AG04450 (cell line): ENCODE results near the gene FNDC3B. TPM values are rescaled to one million over a fixed set of nuclear protein-coding genes. Genes with fewer than 3 reads are reported as not detected.

Experiments
- CTCF ChIA-PET: fragments of 300-600, 350-600 bp; formaldehyde crosslinking; extraction: SDS; loops from one replicate; lab custom pipeline; 2022; ENCODE audit warnings: antibody characterized with exemption, inconsistent platforms; lab: Charles Lee
- POLR2A ChIA-PET: fragments of 350-600 bp; formaldehyde crosslinking; extraction: SDS; loops from one replicate; lab custom pipeline; 2021; ENCODE audit warnings: antibody characterized with exemption, inconsistent platforms; lab: Yijun Ruan, JAX
- DNase-seq: peaks from one replicate; pipeline ENCODE4 v3.0.0-alpha.2; 2011; ENCODE audit warnings: low read depth, low spot score
- H3K27ac ChIP-seq: one replicate; pipeline ENCODE4 v1.5.1; 2012; ENCODE audit warnings: low read depth, low read length, control low read depth
- H3K27me3 ChIP-seq: one replicate; pipeline ENCODE4 v1.6.0; 2012; ENCODE audit warnings: low read length; ENCODE audit not compliant: control insufficient read depth, insufficient read depth
- H3K4me3 ChIP-seq: 2 replicates; pipeline ENCODE4 v1.5.1; 2011; ENCODE audit warnings: mild to moderate bottlenecking, low read depth, low read length, control low read depth
- H3K9me3 ChIP-seq: 2 replicates; pipeline ENCODE4 v1.5.1; 2012; ENCODE audit warnings: low read length; ENCODE audit not compliant: control insufficient read depth, insufficient read depth
- CTCF ChIP-seq: IDR thresholded peaks from 2 replicates; pipeline ENCODE4 v1.5.1; 2011; ENCODE audit warnings: low read depth, low read length, control low read depth, inconsistent platforms
- polyA plus RNA-seq: library from polyadenylated mRNA; depleted of rRNA; stranded (reverse); fragments of >200 nt; gene quantifications from 2 replicates; pipeline ENCODE4 v1.2.3, GENCODE V29; 2011

Gene FNDC3B
- polyA plus RNA-seq, 1 experiment = 39.5 TPM

GRCh38 chr3:172084871-172085556, 45.6 kb downstream of the FNDC3B start:
- POLR2A ChIA-PET = no interaction called here
- no peaks in the 10 kb centered on the region for H3K27me3 ChIP-seq
- DNase-seq = no peak
- no peak for TF ChIP-seq CTCF
- CTCF ChIA-PET = no interaction called here
- no peak overlapping the region for H3K27ac ChIP-seq
- no peaks in the 10 kb centered on the region for H3K9me3 ChIP-seq
- H3K4me3 ChIP-seq = no peak overlapping the region

GRCh38 chr3:172085557-172085895, 46.1 kb downstream of the FNDC3B start:
- no peak for TF ChIP-seq CTCF
- POLR2A ChIA-PET = interaction anchor here (0.7 kb wide), 1 partner anchor 52 kb away, joined by 3 read pairs; no protein-coding TSS in a partner anchor
- DNase-seq = no peak
- Histone ChIP-seq H3K27ac (no peak overlapping the region), H3K9me3 (no peaks in the 10 kb centered on the region), H3K4me3 (no peak overlapping the region), H3K27me3 (no peaks in the 10 kb centered on the region)
- CTCF ChIA-PET = no interaction called here

GRCh38 chr3:172086071-172086470, 46.7 kb downstream of the FNDC3B start:
- CTCF ChIA-PET = no interaction called here
- Histone ChIP-seq H3K4me3 (no peak overlapping the region), H3K27me3 (no peaks in the 10 kb centered on the region), H3K27ac (no peak overlapping the region), H3K9me3 (no peaks in the 10 kb centered on the region)
- DNase-seq = no peak
- POLR2A ChIA-PET = interaction anchor here (0.7 kb wide), 1 partner anchor 52 kb away, joined by 3 read pairs; no protein-coding TSS in a partner anchor
- no peak for TF ChIP-seq CTCF

GRCh38 chr3:172087198-172087597, 47.8 kb downstream of the FNDC3B start:
- H3K27ac ChIP-seq = no peak overlapping the region
- POLR2A ChIA-PET = no interaction called here
- TF ChIP-seq CTCF = no peak
- no peak for DNase-seq
- no peaks in the 10 kb centered on the region for H3K9me3 ChIP-seq
- H3K27me3 ChIP-seq = no peaks in the 10 kb centered on the region
- H3K4me3 ChIP-seq = no peak overlapping the region
- CTCF ChIA-PET = no interaction called here
